DND-41 (cell line): ENCODE measurements around the gene CGRRF1.
A peak's percentile ranks its signal among the peaks of the same experiment; 100 is the strongest.

ENCODE experiments used
- ATAC-seq: fragments of 200-7000 bp; cut with Tn5 transposase; 3 replicates; pipeline ENCODE4 v1.9.1; 2021; ENCODE audit warnings: low read depth; ENCODE audit not compliant: insufficient read depth
- DNase-seq: peaks from one replicate; pipeline ENCODE4 v3.0.0-alpha.2; 2020
- H2AFZ ChIP-seq: 2 replicates; pipeline ENCODE4 v1.6.0; 2012; ENCODE audit warnings: low read depth, low read length
- H3K27ac ChIP-seq: 2 replicates; pipeline ENCODE4 v1.5.1; 2012; ENCODE audit warnings: low read length, inconsistent platforms
- H3K27me3 ChIP-seq: fragments of 200-600 bp; sonication (generic); 2 replicates; pipeline ENCODE4 v1.6.0; 2012; ENCODE audit warnings: low read length, mild to moderate bottlenecking, inconsistent platforms; ENCODE audit not compliant: insufficient read depth, poor library complexity
- H3K36me3 ChIP-seq: 2 replicates; pipeline ENCODE4 v1.5.1; 2012; ENCODE audit warnings: low read length, inconsistent platforms; ENCODE audit not compliant: insufficient read depth
- H3K4me1 ChIP-seq: 2 replicates; pipeline ENCODE4 v1.5.1; 2012; ENCODE audit warnings: mild to moderate bottlenecking, low read length; ENCODE audit not compliant: insufficient read depth
- H3K4me2 ChIP-seq: 2 replicates; pipeline ENCODE4 v1.6.0; 2012; ENCODE audit warnings: mild to moderate bottlenecking, moderate library complexity, low read length, inconsistent platforms; ENCODE audit not compliant: insufficient read depth
- H3K4me3 ChIP-seq, 2 experiments: fragments of 200-600 bp in 1 of 2; shearing (Covaris generic) in 1 of 2; 2 replicates each; pipeline ENCODE4 v1.5.1; 2012 to 2016; ENCODE audit warnings: inconsistent platforms in 2 of 2, low read length in 2 of 2, mild to moderate bottlenecking in 2 of 2, low read depth in 1 of 2, moderate library complexity in 1 of 2
- H3K79me2 ChIP-seq: 2 replicates; pipeline ENCODE4 v1.6.0; 2012; ENCODE audit warnings: low read length, inconsistent platforms; ENCODE audit not compliant: insufficient read depth
- H3K9ac ChIP-seq: 2 replicates; pipeline ENCODE4 v1.6.0; 2012; ENCODE audit warnings: low read depth, mild to moderate bottlenecking, inconsistent platforms, low read length, moderate library complexity
- H3K9me3 ChIP-seq: 2 replicates; pipeline ENCODE4 v1.5.1; 2012; ENCODE audit warnings: low read length, moderate library complexity, mild to moderate bottlenecking, inconsistent platforms; ENCODE audit not compliant: insufficient read depth, severe bottlenecking
- H4K20me1 ChIP-seq: 2 replicates; pipeline ENCODE4 v1.6.0; 2012; ENCODE audit warnings: low read length; ENCODE audit not compliant: insufficient read depth
- CTCF ChIP-seq: IDR thresholded peaks from 2 replicates; pipeline ENCODE4 v1.5.1; 2012; ENCODE audit warnings: borderline replicate concordance, low read length, moderate library complexity, mild to moderate bottlenecking; ENCODE audit not compliant: poor library complexity, severe bottlenecking; ENCODE audit errors: extremely low read depth
- EZH2 ChIP-seq: IDR thresholded peaks from 3 replicates; pipeline ENCODE4 v1.6.1; 2012; ENCODE audit warnings: borderline replicate concordance, low read depth, mild to moderate bottlenecking, moderate library complexity, low read length, inconsistent platforms; ENCODE audit not compliant: severe bottlenecking

Gene CGRRF1, protein sequence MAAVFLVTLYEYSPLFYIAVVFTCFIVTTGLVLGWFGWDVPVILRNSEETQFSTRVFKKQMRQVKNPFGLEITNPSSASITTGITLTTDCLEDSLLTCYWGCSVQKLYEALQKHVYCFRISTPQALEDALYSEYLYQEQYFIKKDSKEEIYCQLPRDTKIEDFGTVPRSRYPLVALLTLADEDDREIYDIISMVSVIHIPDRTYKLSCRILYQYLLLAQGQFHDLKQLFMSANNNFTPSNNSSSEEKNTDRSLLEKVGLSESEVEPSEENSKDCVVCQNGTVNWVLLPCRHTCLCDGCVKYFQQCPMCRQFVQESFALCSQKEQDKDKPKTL

GRCh38 chr14:54509546-54510501, at the start of gene CGRRF1:
TSS of gene CGRRF1 (plus strand) at chr14:54509906. CDS start at chr14:54509960, 54 bp downstream.
- Histone ChIP-seq H3K27me3 (peaks cover 14% of the 10 kb centered on the region), H3K4me2 (peak within 1 kb of the TSS; percentile 95), H3K9ac (peak within 1 kb of the TSS; percentile 61), H3K4me1 (peaks cover 32% of the 10 kb centered on the region), H3K4me3 (peak within 1 kb of the TSS; percentile 67 to 87), H3K27ac (peak within 1 kb of the TSS; percentile 19; the same call in 1 of the 2 replicates), H3K36me3 (peaks cover 3% of the 10 kb centered on the region; the same call in 1 of the 2 replicates), H2AFZ (peak within 1 kb of the TSS; percentile 92), H3K79me2 (no peaks in the 10 kb centered on the region), H3K9me3 (no peaks in the 10 kb centered on the region), H4K20me1 (no peaks in the 10 kb centered on the region)
- ATAC-seq, result peak; percentile 96
- peak; percentile 88 for DNase-seq
- peak; percentile 61 for TF ChIP-seq CTCF
- no peak for TF ChIP-seq EZH2

DNA sequence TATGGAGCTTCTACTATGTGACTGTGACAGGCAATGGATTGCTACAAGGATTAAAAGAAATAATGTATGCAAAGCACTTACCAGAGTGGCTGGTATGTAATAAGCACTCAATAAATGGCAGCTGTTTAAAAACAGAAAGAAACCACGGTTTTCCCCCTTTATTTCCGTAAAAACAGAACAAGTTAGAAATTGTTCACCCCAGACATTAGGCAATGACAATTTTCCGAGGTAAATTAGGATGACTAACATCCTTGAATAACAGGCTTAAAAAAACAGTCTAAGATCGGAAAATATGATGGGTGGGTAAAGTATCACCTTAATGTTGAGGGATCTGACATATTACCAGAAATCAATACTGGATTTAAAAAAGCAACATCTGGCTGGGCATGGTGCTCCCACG, 47.7 kb upstream of the CGRRF1 start:
- Histone ChIP-seq H3K27ac (no peak overlapping the region), H3K4me2 (no peak overlapping the region), H3K9me3 (peaks cover 7% of the 10 kb centered on the region), H2AFZ (no peak overlapping the region), H3K36me3 (no peaks in the 10 kb centered on the region), H3K4me1 (no peaks in the 10 kb centered on the region), H4K20me1 (no peaks in the 10 kb centered on the region), H3K79me2 (no peaks in the 10 kb centered on the region), H3K9ac (no peak overlapping the region), H3K4me3 (no peak overlapping the region), H3K27me3 (no peaks in the 10 kb centered on the region)
- ATAC-seq (no peak), DNase-seq (no peak)
- TF ChIP-seq CTCF (no peak), EZH2 (no peak)

- Histone ChIP-seq H3K4me2 (no peak overlapping the region), H3K4me1 (no peaks in the 10 kb centered on the region), H3K27ac (no peak overlapping the region), H3K79me2 (no peaks in the 10 kb centered on the region), H3K36me3 (no peaks in the 10 kb centered on the region), H4K20me1 (no peaks in the 10 kb centered on the region), H3K9me3 (no peaks in the 10 kb centered on the region), H2AFZ (no peak overlapping the region), H3K27me3 (no peaks in the 10 kb centered on the region), H3K4me3 (no peak overlapping the region), H3K9ac (no peak overlapping the region)
- no peak for DNase-seq
- TF ChIP-seq EZH2 (no peak), CTCF (no peak)
- no peak for ATAC-seq
Measured at GRCh38 chr14:54465654-54466053, 44.1 kb upstream of the CGRRF1 start.
